ENCODE results near the gene LY6G5C. TPM values are rescaled to one million over a fixed set of nuclear protein-coding genes. Genes with fewer than 3 reads are reported as not detected.

Gene LY6G5C
- total and polyA plus RNA-seq, 2 of the 13 experiments (the other 11 are each of a cell fraction or from before 2014, with no cell fraction given): 0.33 to 0.55 TPM

- TF ChIP-seq HNF4G (IDR thresholded peaks at IDR 0.05; ENCODE audit: borderline replicate concordance, low read depth, low read length): 0 out of 2 replicates have a peak, but pooled peaks have one; percentile 36
- no peak for TF ChIP-seq HNF4G (CRISPR knock-in tag; IDR thresholded peaks at IDR 0.05; ENCODE audit: borderline replicate concordance, low read depth)
- TF ChIP-seq ZNF543 (CRISPR knock-in tag; IDR thresholded peaks at IDR 0.05): peak; percentile 58; the same call in 1 of the 2 replicates
- TF ChIP-seq DNMT3B (CRISPR knock-in tag; conservative IDR thresholded peaks at IDR 0.05): no peak
- no peak for TF ChIP-seq SIX1 (CRISPR knock-in tag; IDR thresholded peaks at IDR 0.05; ENCODE audit: borderline replicate concordance)
- TF ChIP-seq MEF2D (CRISPR knock-in tag; IDR thresholded peaks at IDR 0.05): 0 out of 2 replicates have a peak, but pooled peaks have one; percentile 11
- no peak for TF ChIP-seq ZFP41 (CRISPR knock-in tag; IDR thresholded peaks at IDR 0.05; ENCODE audit: borderline replicate concordance)
- peak; percentile 65; the same call in 1 of the 2 replicates for TF ChIP-seq FOXJ3 (CRISPR knock-in tag; IDR thresholded peaks at IDR 0.05; ENCODE audit: borderline replicate concordance)
- TF ChIP-seq ZBTB21 (CRISPR knock-in tag; IDR thresholded peaks at IDR 0.05): no peak
- TF ChIP-seq ZNF20 (CRISPR knock-in tag; IDR thresholded peaks at IDR 0.05): no peak
- peak; percentile 47 for TF ChIP-seq ZFY (CRISPR knock-in tag; IDR thresholded peaks at IDR 0.05)
- no peak; the same call in 1 of the 2 replicates for TF ChIP-seq ZNF333 (CRISPR knock-in tag; IDR thresholded peaks at IDR 0.05; ENCODE audit: borderline replicate concordance)
- TF ChIP-seq KAT7 (CRISPR knock-in tag; IDR thresholded peaks at IDR 0.05; ENCODE audit: borderline replicate concordance): no peak
- TF ChIP-seq FUBP1 (CRISPR knock-in tag; IDR thresholded peaks at IDR 0.05; ENCODE audit: borderline replicate concordance): no peak
- TF ChIP-seq JUND (CRISPR knock-in tag; IDR thresholded peaks at IDR 0.05): 0 out of 2 replicates have a peak, but pooled peaks have one; percentile 18
- TF ChIP-seq KLF16 (CRISPR knock-in tag; IDR thresholded peaks at IDR 0.05): peak in 1 of 2 experiments; percentile 98; a peak in 2 of 4 replicates
- peak; percentile 53; the same call in 1 of the 2 replicates for TF ChIP-seq MLXIP (CRISPR knock-in tag; IDR thresholded peaks at IDR 0.05; ENCODE audit: borderline replicate concordance)
- TF ChIP-seq GTF2F1 (IDR thresholded peaks at IDR 0.05; ENCODE audit: low read length): no peak
- peak; percentile 68; the same call in 1 of the 2 replicates for TF ChIP-seq ZMYM2 (CRISPR knock-in tag; IDR thresholded peaks at IDR 0.05)
- no peak for TF ChIP-seq IKZF4 (CRISPR knock-in tag; IDR thresholded peaks at IDR 0.05; ENCODE audit: borderline replicate concordance, low read depth, not compliant biosample characterization)
- 0 out of 2 replicates have a peak, but pooled peaks have one; percentile 22 for TF ChIP-seq ZNF709 (CRISPR knock-in tag; IDR thresholded peaks at IDR 0.05)
- peak; percentile 60; the same call in 1 of the 2 replicates for TF ChIP-seq REPIN1 (CRISPR knock-in tag; IDR thresholded peaks at IDR 0.05; ENCODE audit: borderline replicate concordance, low read depth)
- 0 out of 2 replicates have a peak, but pooled peaks have one; percentile 22 for TF ChIP-seq NFYC (CRISPR knock-in tag; IDR thresholded peaks at IDR 0.05)
- TF ChIP-seq DBP (CRISPR knock-in tag; IDR thresholded peaks at IDR 0.05; ENCODE audit: not compliant biosample characterization): peak; percentile 15
- peak in 1 of 2 experiments; percentile 59; a peak in 1 of 4 replicates for TF ChIP-seq NR2F1 (CRISPR knock-in tag; IDR thresholded peaks at IDR 0.05)
These were observed 48.7 kb upstream of the LY6G5C start (continued) for GRCh38 chr6:31729515-31729978.
